IMR-90 (cell line): ENCODE data around the gene OAF. TPM values are rescaled to one million over a fixed set of nuclear protein-coding genes. Genes with fewer than 3 reads are reported as not detected.

Experiments
- ATAC-seq: fragments of 200-7000 bp; cut with Tn5 transposase; 2 replicates; pipeline ENCODE4 v1.9.1; 2020; ENCODE audit warnings: low read depth, mild to moderate bottlenecking, moderate library complexity
- BruUV-seq: library from RNA; stranded (reverse); fragments of 400-500 nt; replicated peaks from 2 replicates; lab custom pipeline; 2021; lab: Mats Ljungman, UMichigan
- CTCF ChIA-PET: fragments of 300-600 bp; formaldehyde crosslinking; extraction: SDS; loops from one replicate; lab custom pipeline; 2021; ENCODE audit warnings: antibody characterized with exemption; lab: Yijun Ruan, JAX
- POLR2A ChIA-PET: fragments of 300-600 bp; sonication (Branson Sonifier 250); formaldehyde crosslinking; loops from one replicate; lab custom pipeline; 2022; ENCODE audit warnings: antibody characterized with exemption; ENCODE audit not compliant: unreplicated experiment; lab: Charles Lee
- DNase-seq: peaks from one replicate; pipeline ENCODE4 v3.0.0; 2013
- H2AFZ ChIP-seq: replicated peaks from 2 replicates; pipeline ENCODE3; 2013; ENCODE audit warnings: low read length, mild to moderate bottlenecking; ENCODE audit not compliant: poor library complexity
- H2AK5ac ChIP-seq: 2 replicates; pipeline ENCODE4 v1.6.1; 2013; ENCODE audit warnings: low read depth, low read length, inconsistent platforms
- H2AK9ac ChIP-seq: replicated peaks from 2 replicates; pipeline ENCODE3; 2013; ENCODE audit warnings: mild to moderate bottlenecking, low read depth, low read length, moderate library complexity; ENCODE audit not compliant: poor library complexity
- H2BK120ac ChIP-seq: 2 replicates; pipeline ENCODE4 v1.6.1; 2013; ENCODE audit warnings: low read depth, low read length, inconsistent platforms
- H2BK15ac ChIP-seq: 3 replicates; pipeline ENCODE4 v1.6.1; 2013; ENCODE audit warnings: low read depth, low read length, inconsistent platforms
- H2BK20ac ChIP-seq: 2 replicates; pipeline ENCODE4 v1.6.1; 2013; ENCODE audit warnings: low read depth, mild to moderate bottlenecking, inconsistent platforms, low read length, moderate library complexity
- H2BK5ac ChIP-seq: 2 replicates; pipeline ENCODE4 v1.6.1; 2013; ENCODE audit warnings: mild to moderate bottlenecking, low read depth, low read length, inconsistent platforms; ENCODE audit not compliant: poor library complexity, severe bottlenecking
- H3K14ac ChIP-seq: replicated peaks from 2 replicates; pipeline ENCODE4 v1.6.1; 2013; ENCODE audit warnings: low read depth, low read length, inconsistent platforms
- H3K18ac ChIP-seq: 2 replicates; pipeline ENCODE4 v1.6.1; 2013; ENCODE audit warnings: low read depth, low read length, control low read depth
- H3K23ac ChIP-seq: 2 replicates; pipeline ENCODE4 v1.6.1; 2013; ENCODE audit warnings: low read depth, low read length, inconsistent platforms
- H3K27ac ChIP-seq: 2 replicates; pipeline ENCODE4 v1.5.1; 2013; ENCODE audit warnings: mild to moderate bottlenecking, control low read depth, low read length; ENCODE audit not compliant: insufficient read depth
- H3K27me3 ChIP-seq: 2 replicates; pipeline ENCODE4 v1.6.1; 2013; ENCODE audit warnings: low read length; ENCODE audit not compliant: control insufficient read depth, insufficient read depth
- H3K36me3 ChIP-seq: 2 replicates; pipeline ENCODE4 v1.6.1; 2013; ENCODE audit warnings: low read length, mixed read lengths; ENCODE audit not compliant: control insufficient read depth, insufficient read depth
- H3K4ac ChIP-seq: 2 replicates; pipeline ENCODE4 v1.6.1; 2013; ENCODE audit warnings: low read depth, low read length, inconsistent platforms
- H3K4me1 ChIP-seq: 2 replicates; pipeline ENCODE4 v1.6.1; 2013; ENCODE audit warnings: low read length, mixed read lengths; ENCODE audit not compliant: control insufficient read depth, insufficient read depth
- H3K4me2 ChIP-seq: 2 replicates; pipeline ENCODE4 v1.6.1; 2013; ENCODE audit warnings: low read depth, mild to moderate bottlenecking, control low read depth, low read length, moderate library complexity
- H3K4me3 ChIP-seq: 2 replicates; pipeline ENCODE4 v1.5.1; 2013; ENCODE audit warnings: low read depth, mild to moderate bottlenecking, control low read depth, low read length, moderate library complexity; ENCODE audit not compliant: insufficient read depth
- H3K56ac ChIP-seq: 2 replicates; pipeline ENCODE4 v1.6.1; 2013; ENCODE audit warnings: low read length, inconsistent platforms; ENCODE audit not compliant: insufficient read depth; ENCODE audit errors: extremely low read depth
- H3K79me1 ChIP-seq, 2 experiments: 2 replicates each; pipeline ENCODE4 v1.6.1; 2013; ENCODE audit warnings: low read length in 2 of 2, inconsistent platforms in 1 of 2, low read depth in 1 of 2
- H3K9ac ChIP-seq: 2 replicates; pipeline ENCODE4 v1.6.1; 2013; ENCODE audit warnings: low read depth, low read length, control low read depth
- H3K9me1 ChIP-seq: 2 replicates; pipeline ENCODE4 v1.6.1; 2013; ENCODE audit warnings: low read length, inconsistent platforms; ENCODE audit not compliant: insufficient read depth
- H3K9me3 ChIP-seq: 2 replicates; pipeline ENCODE4 v1.6.1; 2013; ENCODE audit warnings: low read length; ENCODE audit not compliant: control insufficient read depth, insufficient read depth
- H4K20me1 ChIP-seq: 2 replicates; pipeline ENCODE4 v1.6.1; 2013; ENCODE audit warnings: low read length, inconsistent platforms; ENCODE audit not compliant: insufficient read depth
- H4K5ac ChIP-seq: 2 replicates; pipeline ENCODE4 v1.6.1; 2013; ENCODE audit warnings: mild to moderate bottlenecking, low read depth, low read length, control low read depth
- H4K8ac ChIP-seq, 2 experiments: 2 replicates each; pipeline ENCODE4 v1.6.1; 2013; ENCODE audit warnings: low read depth in 2 of 2, low read length in 2 of 2, control low read depth in 1 of 2, inconsistent platforms in 1 of 2
- H4K91ac ChIP-seq: 2 replicates; pipeline ENCODE4 v1.6.1; 2013; ENCODE audit warnings: low read depth, low read length, inconsistent platforms; ENCODE audit not compliant: insufficient read depth
- CEBPB ChIP-seq: IDR thresholded peaks from 2 replicates; pipeline ENCODE4 v1.6.1; 2012; ENCODE audit warnings: low read depth, low read length, improper control_type of control experiment
- CHD1 ChIP-seq: IDR thresholded peaks from 2 replicates; pipeline ENCODE4 v1.6.1; 2012; ENCODE audit warnings: low read depth, low read length, improper control_type of control experiment
- ELK1 ChIP-seq: fragments of 150-350 bp; IDR thresholded peaks from 2 replicates; pipeline ENCODE4 v1.6.1; 2016; ENCODE audit warnings: low read depth, mild to moderate bottlenecking, low read length, moderate library complexity, borderline replicate concordance
- FOS ChIP-seq: fragments of 150-350 bp; IDR thresholded peaks from 2 replicates; pipeline ENCODE4 v1.6.1; 2016; ENCODE audit warnings: low read depth, low read length
- MAFK ChIP-seq: IDR thresholded peaks from 2 replicates; pipeline ENCODE4 v1.6.1; 2012; ENCODE audit warnings: low read depth, low read length, improper control_type of control experiment
- NFE2L2 ChIP-seq: fragments of 150-350 bp; IDR thresholded peaks from 2 replicates; pipeline ENCODE4 v1.6.1; 2016; ENCODE audit warnings: low read depth, mild to moderate bottlenecking, low read length
- POLR2A ChIP-seq: IDR thresholded peaks from 2 replicates; pipeline ENCODE4 v1.6.1; 2012; ENCODE audit warnings: mild to moderate bottlenecking, low read depth, low read length
- RFX5 ChIP-seq: IDR thresholded peaks from 2 replicates; pipeline ENCODE4 v1.8.0; 2012; ENCODE audit warnings: low read depth, mild to moderate bottlenecking, low read length, moderate library complexity
- WGBS, 2 experiments: methylation state at CpG; one replicate each; pipeline versions ENCODE4 v1.1.5 to v1.1.7; 2013; ENCODE audit warnings: missing lambda C conversion rate in 2 of 2; ENCODE audit not compliant: insufficient read length in 1 of 2; ENCODE audit errors: extremely low coverage in 2 of 2; 5-methylcytosine and 5-hydroxymethylcytosine counted together
- dilution Hi-C: fragments of 300-500 bp; cut with HindIII; formaldehyde crosslinking; loops from one replicate; pipeline ENCODE4 v1.14.3; 2018; ENCODE audit warnings: low sequenced_read_pairs; ENCODE audit not compliant: unreplicated experiment
- in situ Hi-C: fragments of 300-500 bp; cut with MboI; formaldehyde crosslinking; loops from 3 replicates; pipeline ENCODE4 v1.14.3; 2019; ENCODE audit warnings: low sequenced_read_pairs, inconsistent platforms, mixed read lengths
- intact Hi-C: fragments of 100-400 bp; cut with micrococcal nuclease; formaldehyde crosslinking; loops from 2 replicates; pipeline ENCODE4 v1.10.0; 2022
- polyA plus RNA-seq, 3 experiments: library from polyadenylated mRNA; depleted of rRNA; stranded (reverse); fragments of >200 nt; gene quantifications; 2 replicates each; pipeline ENCODE4 v1.2.3, GENCODE V29; 2012; ENCODE audit warnings: low replicate concordance in 1 of 3
- total RNA-seq: library from RNA; depleted of rRNA; stranded (reverse); fragments of >200 nt; gene quantifications from 2 replicates; pipeline ENCODE4 v1.2.3, GENCODE V29; 2012

OAF gene
- total and polyA plus RNA-seq, 2 of the 4 experiments (the other 2 are of a cell fraction), result 9.9 to 42.0 TPM

DNA sequence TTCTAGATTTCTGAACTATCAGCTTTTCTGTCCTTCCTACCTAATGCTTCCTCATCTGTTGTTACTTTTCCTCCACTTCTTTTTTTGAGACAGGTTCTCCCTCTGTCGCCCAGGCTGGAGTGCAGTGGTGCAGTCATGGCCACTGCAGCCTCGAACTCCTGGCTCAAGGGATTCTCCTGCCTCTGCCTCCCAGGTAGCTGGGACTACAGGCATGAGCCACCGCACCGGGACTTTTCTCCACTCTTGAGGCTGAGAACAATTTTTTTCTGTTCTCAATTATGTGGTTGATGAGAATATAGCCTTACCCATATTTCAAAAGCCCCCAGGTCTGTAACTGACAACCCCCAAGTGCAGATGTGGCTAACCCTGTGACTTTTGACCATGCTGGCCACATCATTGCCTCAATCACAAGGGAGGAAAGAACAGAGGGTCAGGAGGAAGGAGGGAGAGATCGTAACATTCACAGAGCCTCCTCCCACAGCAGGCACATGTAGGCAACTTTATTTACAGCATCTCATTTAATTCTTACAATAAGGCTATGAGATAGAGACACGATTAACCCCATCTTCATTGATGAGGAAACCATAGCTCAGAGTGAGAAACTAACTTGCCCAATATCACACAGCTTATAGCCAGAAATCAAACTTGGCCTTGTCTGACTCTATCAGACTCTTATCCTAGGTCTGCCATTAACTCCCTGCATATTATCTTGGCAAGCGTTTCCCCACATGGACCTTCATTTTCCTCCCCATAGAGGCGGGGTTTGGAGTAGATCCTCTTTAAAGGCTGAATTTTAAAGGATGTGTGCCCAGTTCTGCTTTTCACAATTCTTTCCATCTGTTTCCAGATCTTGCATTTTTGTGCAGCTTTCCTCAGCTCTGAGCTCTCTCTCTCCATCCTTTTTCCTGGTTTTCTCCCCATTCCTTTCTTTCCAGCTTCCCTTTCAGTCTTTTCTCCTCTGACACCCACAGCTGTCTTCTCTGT lies 38.7 kb downstream of the OAF start:
- POLR2A ChIA-PET, result interaction anchor here (1.0 kb wide), 1 partner anchor 13 kb away, joined by 3 read pairs; no protein-coding TSS in a partner anchor

More for the DNA sequence above, 38.7 kb downstream of the OAF start:
- Histone ChIP-seq H4K5ac (no peak overlapping the region), H3K9ac (no peak overlapping the region), H3K56ac (no peak overlapping the region), H3K4me3 (no peak overlapping the region), H2AK5ac (no peak overlapping the region), H3K23ac (no peak overlapping the region), H3K27ac (no peak overlapping the region), H3K18ac (no peak overlapping the region), H2BK15ac (no peak overlapping the region), H3K4me2 (no peak overlapping the region), H3K4me1 (no peaks in the 10 kb centered on the region; the same call in 1 of the 2 replicates), H3K9me3 (no peaks in the 10 kb centered on the region), H4K20me1 (no peaks in the 10 kb centered on the region), H2BK20ac (no peak overlapping the region), H4K8ac (no peak overlapping the region), H3K79me1 (no peaks in the 10 kb centered on the region), H3K14ac (no peak overlapping the region), H2BK5ac (no peak overlapping the region), H2AFZ (no peak overlapping the region), H3K36me3 (no peaks in the 10 kb centered on the region), H4K91ac (no peak overlapping the region), H2AK9ac (no peak overlapping the region), H3K9me1 (no peaks in the 10 kb centered on the region), H3K4ac (no peak overlapping the region), H3K27me3 (peaks cover 51% of the 10 kb centered on the region), H2BK120ac (no peak overlapping the region)
- CTCF ChIA-PET, result interaction anchor here (1.1 kb wide), 1 partner anchor 53 kb away, joined by 3 read pairs; no protein-coding TSS in a partner anchor
- 94% methylated on average over 2 of the region's 8 CpGs; no CpG with 5 or more reads in 1 of the 2 experiments for WGBS, 2 experiments
- intact Hi-C loops, result no loop called here
- dilution Hi-C loops, result no loop called here
- DNase-seq (no peak), ATAC-seq (no peak)
- BruUV-seq, result no TSS peak
- in situ Hi-C loops, result no loop called here
- TF ChIP-seq NFE2L2 (no peak), ELK1 (no peak), MAFK (no peak), CHD1 (no peak), RFX5 (no peak), POLR2A (no peak), CEBPB (no peak), FOS (no peak)
